Stomach smooth muscle (tissue), 2 donors: ENCODE measurements around the gene PCDHA7.
A peak's percentile ranks its signal among the peaks of the same experiment; 100 is the strongest.
"Not testable (repeated sequence)": the region's sequence is repeated elsewhere in the genome, so short reads cannot be mapped to it uniquely, and the experiment has no call there.

Experiments used
- H3K27ac ChIP-seq: one replicate; pipeline ENCODE4 v1.7.0; 2013; ENCODE audit warnings: mild to moderate bottlenecking, low read length, inconsistent platforms
- H3K27me3 ChIP-seq, 2 donors: one replicate each; pipeline ENCODE4 v1.7.0; 2013; ENCODE audit warnings: low read length in 2 of 2; ENCODE audit not compliant: insufficient read depth in 2 of 2, control insufficient read depth in 1 of 2
- H3K36me3 ChIP-seq, 2 donors: one replicate each; pipeline ENCODE4 v1.7.0; 2013; ENCODE audit warnings: low read length in 2 of 2; ENCODE audit not compliant: control insufficient read depth in 2 of 2, insufficient read depth in 2 of 2
- H3K4me1 ChIP-seq: one replicate; pipeline ENCODE4 v1.7.0; 2013; ENCODE audit warnings: low read length; ENCODE audit not compliant: control insufficient read depth, insufficient read depth
- H3K4me3 ChIP-seq, 2 donors: one replicate each; pipeline ENCODE4 v1.7.0; 2013; ENCODE audit warnings: low read length in 2 of 2
- H3K9ac ChIP-seq, 2 donors: one replicate each; pipeline ENCODE4 v1.7.0; 2013; ENCODE audit warnings: low read length in 2 of 2, mild to moderate bottlenecking in 1 of 2
- H3K9me3 ChIP-seq, 2 donors: one replicate each; pipeline ENCODE4 v1.7.0; 2013; ENCODE audit warnings: low read length in 2 of 2; ENCODE audit not compliant: control insufficient read depth in 2 of 2
- donor health status: healthy.
- donor health status: Pancreatic carcinoma.

PCDHA7 gene

GRCh38 chr5:140833993-140834392, at the start of gene PCDHA7:
PCDHA7 (plus strand) TSS chr5:140834269; CDS start chr5:140834384, 115 bp downstream.
- Histone ChIP-seq H3K9me3 (peaks cover 0 to 9% of the 10 kb centered on the region in 2 donors), H3K27me3 (peaks cover 11 to 16% of the 10 kb centered on the region in 2 donors), H3K4me3 (peak within 1 kb of the TSS in 1 of 2 donors; percentile 44)

DNA sequence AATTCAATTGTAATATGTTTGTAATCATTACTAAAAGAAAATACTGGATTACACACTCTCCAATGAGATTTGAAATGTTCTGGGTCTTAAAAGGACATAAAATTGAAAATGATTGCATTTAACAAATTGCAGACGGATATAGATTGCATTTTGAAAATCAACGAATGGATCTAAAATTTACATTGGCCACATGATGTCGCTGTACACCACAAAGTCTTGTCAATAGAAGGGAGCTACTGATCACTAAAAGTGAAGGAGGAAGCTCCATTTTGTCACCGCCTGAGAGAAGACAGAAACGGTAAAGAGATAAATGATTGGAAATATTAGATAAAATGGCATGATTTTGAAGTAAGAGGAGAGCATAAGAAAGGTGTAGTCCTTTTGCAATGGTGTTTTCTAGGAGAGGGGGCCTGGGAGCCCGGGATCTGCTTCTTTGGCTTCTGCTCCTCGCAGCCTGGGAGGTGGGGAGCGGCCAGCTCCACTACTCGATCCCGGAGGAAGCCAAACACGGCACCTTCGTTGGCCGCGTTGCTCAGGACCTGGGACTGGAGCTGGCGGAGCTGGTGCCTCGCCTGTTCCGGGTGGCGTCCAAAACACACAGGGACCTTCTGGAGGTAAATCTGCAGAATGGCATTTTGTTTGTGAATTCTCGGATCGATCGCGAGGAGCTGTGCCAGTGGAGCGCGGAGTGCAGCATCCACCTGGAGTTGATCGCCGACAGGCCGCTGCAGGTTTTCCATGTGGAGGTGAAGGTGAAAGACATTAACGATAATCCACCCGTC, 48.0 kb upstream of the PCDHA7 start, which contains the start of gene PCDHA1:
PCDHA1 (plus strand) TSS at position 236 of the 782 bp plus-strand sequence.
- Histone ChIP-seq H3K9ac (no peak within 1 kb of the TSS), H3K27me3 (peaks cover 13 to 22% of the 10 kb centered on the region in 2 donors), H3K27ac (no peak within 1 kb of the TSS), H3K9me3 (peaks cover 23 to 24% of the 10 kb centered on the region in 2 donors), H3K36me3 (no peaks in the 10 kb centered on the region), H3K4me3 (no peak within 1 kb of the TSS), H3K4me1 (no peaks in the 10 kb centered on the region)

More at GRCh38 chr5:140833993-140834392, at the start of gene PCDHA7:
- Histone ChIP-seq H3K9ac (no peak within 1 kb of the TSS), H3K4me1 (no peaks in the 10 kb centered on the region), H3K27ac (no peak within 1 kb of the TSS), H3K36me3 (no peaks in the 10 kb centered on the region)

DNA sequence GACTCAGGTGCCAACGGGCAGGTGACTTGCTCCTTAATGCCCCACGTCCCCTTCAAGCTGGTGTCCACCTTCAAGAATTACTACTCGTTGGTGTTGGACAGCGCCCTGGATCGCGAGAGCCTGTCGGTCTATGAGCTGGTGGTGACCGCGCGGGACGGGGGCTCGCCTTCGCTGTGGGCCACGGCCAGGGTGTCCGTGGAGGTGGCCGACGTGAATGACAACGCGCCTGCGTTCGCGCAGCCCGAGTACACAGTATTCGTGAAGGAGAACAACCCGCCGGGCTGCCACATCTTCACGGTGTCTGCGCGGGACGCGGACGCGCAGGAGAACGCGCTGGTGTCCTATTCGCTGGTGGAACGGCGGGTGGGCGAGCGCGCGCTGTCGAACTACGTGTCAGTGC, 46.6 kb upstream of the PCDHA7 start:
- H3K27ac ChIP-seq, H3K9ac ChIP-seq, H3K4me1 ChIP-seq, H3K36me3 ChIP-seq, H3K4me3 ChIP-seq: not testable (repeated sequence)
- Histone ChIP-seq H3K9me3 (peaks cover 20% of the 10 kb centered on the region in 2 donors), H3K27me3 (peaks cover 13 to 22% of the 10 kb centered on the region in 2 donors)

DNA sequence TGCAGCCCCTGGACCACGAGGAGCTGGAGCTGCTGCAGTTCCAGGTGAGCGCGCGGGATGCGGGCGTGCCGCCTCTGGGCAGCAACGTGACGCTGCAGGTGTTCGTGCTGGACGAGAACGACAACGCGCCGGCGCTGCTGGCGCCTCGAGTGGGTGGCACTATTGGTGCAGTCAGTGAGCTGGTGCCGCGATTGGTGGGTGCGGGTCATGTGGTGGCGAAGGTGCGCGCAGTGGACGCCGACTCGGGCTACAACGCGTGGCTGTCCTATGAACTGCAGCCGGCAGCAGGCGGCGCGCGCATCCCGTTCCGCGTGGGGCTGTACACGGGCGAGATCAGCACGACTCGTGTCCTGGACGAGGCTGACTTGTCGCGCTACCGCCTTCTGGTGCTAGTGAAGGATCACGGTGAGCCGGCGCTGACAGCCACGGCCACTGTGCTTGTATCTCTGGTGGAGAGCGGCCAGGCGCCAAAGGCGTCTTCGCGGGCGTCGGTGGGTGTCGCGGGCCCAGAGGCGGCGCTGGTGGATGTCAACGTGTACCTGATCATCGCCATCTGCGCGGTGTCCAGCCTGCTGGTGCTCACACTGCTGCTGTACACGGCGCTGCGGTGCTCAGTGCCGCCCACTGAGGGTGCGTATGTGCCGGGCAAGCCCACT, 46.1 kb upstream of the PCDHA7 start:
- H3K27ac ChIP-seq, H3K36me3 ChIP-seq, H3K9ac ChIP-seq, H3K4me1 ChIP-seq, H3K4me3 ChIP-seq: not testable (repeated sequence)
- Histone ChIP-seq H3K27me3 (peaks cover 12 to 22% of the 10 kb centered on the region in 2 donors), H3K9me3 (peaks cover 20 to 21% of the 10 kb centered on the region in 2 donors)

- H3K27me3 ChIP-seq, result peaks cover 11 to 40% of the 10 kb centered on the region in 2 donors
- H3K4me3 ChIP-seq, result no peak overlapping the region
- H3K36me3 ChIP-seq, result no peaks in the 10 kb centered on the region
- no peak overlapping the region for H3K27ac ChIP-seq
- no peaks in the 10 kb centered on the region for H3K4me1 ChIP-seq
- no peak overlapping the region for H3K9ac ChIP-seq
- H3K9me3 ChIP-seq, result peaks cover 21 to 29% of the 10 kb centered on the region in 2 donors
These were observed 43.0 kb upstream of the PCDHA7 start for GRCh38 chr5:140791089-140791488.

GRCh38 chr5:140794595-140795258, 39.3 kb upstream of the PCDHA7 start, which contains the start of gene PCDHA2:
PCDHA2 (plus strand) TSS chr5:140794852.
- Histone ChIP-seq H3K4me1 (no peaks in the 10 kb centered on the region), H3K27ac (no peak within 1 kb of the TSS), H3K4me3 (no peak within 1 kb of the TSS), H3K9ac (no peak within 1 kb of the TSS), H3K36me3 (no peaks in the 10 kb centered on the region), H3K27me3 (peaks cover 3 to 25% of the 10 kb centered on the region in 2 donors), H3K9me3 (peaks cover 14 to 19% of the 10 kb centered on the region in 2 donors)

GRCh38 chr5:140795259-140795641, 38.8 kb upstream of the PCDHA7 start:
- Histone ChIP-seq H3K27ac (no peak overlapping the region), H3K9ac (no peak overlapping the region), H3K4me3 (no peak overlapping the region), H3K9me3 (peaks cover 14 to 19% of the 10 kb centered on the region in 2 donors), H3K36me3 (no peaks in the 10 kb centered on the region), H3K4me1 (no peaks in the 10 kb centered on the region), H3K27me3 (peaks cover 3 to 25% of the 10 kb centered on the region in 2 donors)

DNA sequence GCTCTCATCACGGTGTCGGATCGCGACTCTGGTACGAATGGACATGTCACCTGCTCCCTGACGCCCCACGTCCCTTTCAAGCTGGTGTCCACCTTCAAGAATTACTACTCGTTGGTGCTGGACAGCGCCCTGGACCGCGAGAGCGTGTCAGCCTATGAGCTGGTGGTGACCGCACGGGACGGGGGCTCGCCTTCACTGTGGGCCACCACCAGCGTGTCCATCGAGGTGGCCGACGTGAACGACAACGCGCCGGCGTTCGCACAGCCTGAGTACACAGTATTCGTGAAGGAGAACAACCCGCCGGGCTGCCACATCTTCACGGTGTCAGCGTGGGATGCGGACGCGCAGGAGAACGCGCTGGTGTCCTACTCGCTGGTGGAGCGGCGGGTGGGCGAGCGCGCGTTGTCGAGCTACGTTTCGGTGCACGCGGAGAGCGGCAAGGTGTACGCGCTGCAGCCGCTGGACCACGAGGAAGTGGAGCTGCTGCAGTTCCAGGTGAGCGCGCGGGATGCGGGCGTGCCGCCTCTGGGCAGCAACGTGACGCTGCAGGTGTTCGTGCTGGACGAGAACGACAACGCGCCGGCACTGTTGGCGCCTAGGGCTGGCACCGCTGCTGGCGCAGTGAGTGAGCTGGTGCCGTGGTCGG, 37.9 kb upstream of the PCDHA7 start:
- H3K36me3 ChIP-seq, H3K27ac ChIP-seq, H3K4me1 ChIP-seq, H3K4me3 ChIP-seq, H3K9ac ChIP-seq: not testable (repeated sequence)
- Histone ChIP-seq H3K9me3 (peaks cover 10 to 19% of the 10 kb centered on the region in 2 donors), H3K27me3 (peaks cover 3 to 25% of the 10 kb centered on the region in 2 donors)

GRCh38 chr5:140796718-140797095, 37.4 kb upstream of the PCDHA7 start:
- Histone ChIP-seq H3K4me1 (no peaks in the 10 kb centered on the region), H3K36me3 (no peaks in the 10 kb centered on the region), H3K9me3 (peaks cover 11 to 19% of the 10 kb centered on the region in 2 donors), H3K4me3 (no peak overlapping the region), H3K27me3 (peaks cover 3 to 26% of the 10 kb centered on the region in 2 donors), H3K27ac (no peak overlapping the region), H3K9ac (no peak overlapping the region)

DNA sequence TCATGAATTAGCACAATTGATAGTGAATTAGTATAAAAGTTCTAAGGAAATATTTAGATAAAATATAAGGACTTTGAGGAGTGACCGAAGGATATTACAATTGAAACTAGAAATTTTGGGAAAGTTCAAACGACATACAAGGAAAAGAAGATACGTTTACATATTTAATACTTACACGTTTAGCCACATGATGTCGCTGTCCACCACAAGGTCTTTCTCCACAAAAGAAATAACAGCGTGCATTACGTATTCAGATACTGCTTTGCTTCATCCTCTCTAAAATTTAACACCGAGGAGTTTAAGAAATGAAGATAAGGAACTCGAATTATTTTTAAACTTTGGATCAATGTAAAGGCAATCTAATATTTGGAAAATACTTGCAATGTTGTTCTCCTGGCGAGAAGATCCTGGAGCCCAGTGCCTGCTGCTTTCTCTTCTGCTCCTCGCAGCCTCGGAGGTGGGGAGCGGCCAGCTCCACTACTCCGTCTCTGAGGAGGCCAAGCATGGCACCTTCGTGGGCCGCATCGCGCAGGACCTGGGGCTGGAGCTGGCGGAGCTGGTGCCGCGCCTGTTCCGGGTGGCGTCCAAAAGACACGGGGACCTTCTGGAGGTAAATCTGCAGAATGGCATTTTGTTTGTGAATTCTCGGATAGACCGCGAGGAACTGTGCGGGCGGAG, 33.1 kb upstream of the PCDHA7 start, which contains the start of gene PCDHA3:
PCDHA3 (plus strand) TSS at position 242 of the 678 bp plus-strand sequence.
- no peak within 1 kb of the TSS for H3K27ac ChIP-seq
- H3K27me3 ChIP-seq, result peaks cover 6 to 21% of the 10 kb centered on the region in 2 donors
- no peaks in the 10 kb centered on the region for H3K36me3 ChIP-seq
- no peaks in the 10 kb centered on the region for H3K4me1 ChIP-seq
- H3K4me3 ChIP-seq, result peak within 1 kb of the TSS; percentile 41 to 56
- no peak within 1 kb of the TSS for H3K9ac ChIP-seq
- H3K9me3 ChIP-seq, result peaks cover 5 to 18% of the 10 kb centered on the region in 2 donors
